HepG2 (cell line): ENCODE measurements around the gene RANBP3L.

ENCODE experiments used
- MAFF ChIP-seq: IDR thresholded peaks from 2 replicates; pipeline ENCODE4 v1.6.1; 2011; ENCODE audit warnings: low read depth, low read length, improper control_type of control experiment
- NFE2 ChIP-seq: sonication (generic); formaldehyde crosslinking; IDR thresholded peaks from 2 replicates; pipeline ENCODE4 v1.4.0; 2020; ENCODE audit warnings: missing genetic modification reagents
- ZNF256 ChIP-seq: sonication (generic); formaldehyde crosslinking; conservative IDR thresholded peaks from 2 replicates; pipeline ENCODE4 v1.4.0; 2020; ENCODE audit warnings: missing genetic modification reagents
- TF ChIP-seq, protein P1 (sequence below): sonication (generic); formaldehyde crosslinking; IDR thresholded peaks from 2 replicates; pipeline ENCODE4 v1.5.0; 2020; ENCODE audit warnings: mild to moderate bottlenecking, missing genetic modification reagents, moderate library complexity

DNA sequence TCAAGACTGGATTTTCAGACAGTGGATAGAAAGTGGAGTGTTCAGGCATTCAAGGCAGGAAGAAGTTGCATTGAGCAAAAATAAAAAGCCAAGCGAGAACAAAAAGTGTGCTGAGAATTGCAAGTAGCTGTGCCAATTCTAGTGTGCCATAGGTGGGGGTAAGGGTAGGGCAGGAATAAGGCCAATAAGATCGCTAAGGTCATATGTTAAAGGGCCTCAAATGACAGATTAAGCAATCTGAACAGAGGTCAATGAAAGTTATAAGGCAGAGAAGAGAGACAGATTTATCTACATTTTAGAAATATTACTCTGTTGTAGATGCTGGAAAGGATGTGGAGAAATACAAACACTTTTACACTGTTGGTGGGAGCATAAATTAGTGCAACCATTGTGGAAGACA lies 96.4 kb downstream of the RANBP3L start:
- TF ChIP-seq ZNF256 (CRISPR knock-in tag) (no peak), NFE2 (no peak), MAFF (no peak)
- TF ChIP-seq, protein P1, sequence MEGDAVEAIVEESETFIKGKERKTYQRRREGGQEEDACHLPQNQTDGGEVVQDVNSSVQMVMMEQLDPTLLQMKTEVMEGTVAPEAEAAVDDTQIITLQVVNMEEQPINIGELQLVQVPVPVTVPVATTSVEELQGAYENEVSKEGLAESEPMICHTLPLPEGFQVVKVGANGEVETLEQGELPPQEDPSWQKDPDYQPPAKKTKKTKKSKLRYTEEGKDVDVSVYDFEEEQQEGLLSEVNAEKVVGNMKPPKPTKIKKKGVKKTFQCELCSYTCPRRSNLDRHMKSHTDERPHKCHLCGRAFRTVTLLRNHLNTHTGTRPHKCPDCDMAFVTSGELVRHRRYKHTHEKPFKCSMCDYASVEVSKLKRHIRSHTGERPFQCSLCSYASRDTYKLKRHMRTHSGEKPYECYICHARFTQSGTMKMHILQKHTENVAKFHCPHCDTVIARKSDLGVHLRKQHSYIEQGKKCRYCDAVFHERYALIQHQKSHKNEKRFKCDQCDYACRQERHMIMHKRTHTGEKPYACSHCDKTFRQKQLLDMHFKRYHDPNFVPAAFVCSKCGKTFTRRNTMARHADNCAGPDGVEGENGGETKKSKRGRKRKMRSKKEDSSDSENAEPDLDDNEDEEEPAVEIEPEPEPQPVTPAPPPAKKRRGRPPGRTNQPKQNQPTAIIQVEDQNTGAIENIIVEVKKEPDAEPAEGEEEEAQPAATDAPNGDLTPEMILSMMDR (CRISPR knock-in tag) = no peak
